SK-N-SH (cell line): ENCODE measurements around the gene OPN1LW.

Experiments used
- CTCF ChIP-seq: fragments of 200-600 bp; sonication (generic); IDR thresholded peaks from 2 replicates; pipeline ENCODE4 v1.6.1; 2017; ENCODE audit warnings: antibody characterized with exemption, mild to moderate bottlenecking, moderate library complexity
- EP300 ChIP-seq, 2 experiments: IDR thresholded peaks; 2 replicates each; pipeline versions ENCODE4 v1.4.0 to v1.6.1; 2012; ENCODE audit warnings: borderline replicate concordance in 1 of 2, low read depth in 1 of 2, low read length in 1 of 2
- FOXM1 ChIP-seq: IDR thresholded peaks from 2 replicates; pipeline ENCODE4 v1.4.0; 2012; ENCODE audit warnings: low read depth, mild to moderate bottlenecking
- GABPA ChIP-seq: IDR thresholded peaks from 2 replicates; pipeline ENCODE4 v1.4.0; 2012; ENCODE audit warnings: low read depth, mild to moderate bottlenecking
- MEF2A ChIP-seq: IDR thresholded peaks from 2 replicates; pipeline ENCODE4 v1.4.0; 2012; ENCODE audit warnings: low read depth, borderline replicate concordance
- POLR2AphosphoS5 ChIP-seq: IDR thresholded peaks from 2 replicates; pipeline ENCODE4 v1.6.1; 2012; ENCODE audit warnings: low read depth, low read length
- RAD21 ChIP-seq: IDR thresholded peaks from 2 replicates; pipeline ENCODE4 v1.6.1; 2012; ENCODE audit warnings: mild to moderate bottlenecking, low read length
- TAF1 ChIP-seq: IDR thresholded peaks from 2 replicates; pipeline ENCODE4 v1.6.1; 2012; ENCODE audit warnings: low read depth, mild to moderate bottlenecking, low read length, moderate library complexity, borderline replicate concordance
- TCF12 ChIP-seq: IDR thresholded peaks from 2 replicates; pipeline ENCODE4 v1.4.0; 2012
- USF2 ChIP-seq: fragments of 150-350 bp; IDR thresholded peaks from 2 replicates; pipeline ENCODE4 v1.6.1; 2017; ENCODE audit warnings: antibody characterized with exemption, low read length, low read depth, borderline replicate concordance
- ZBTB33 ChIP-seq: IDR thresholded peaks from 2 replicates; pipeline ENCODE4 v1.4.0; 2012; ENCODE audit warnings: low read depth, borderline replicate concordance

- TF ChIP-seq CTCF, result no peak
- TF ChIP-seq FOXM1, result no peak
- no peak for TF ChIP-seq TAF1
- no peak for TF ChIP-seq USF2
- TF ChIP-seq GABPA, result no peak
- no peak for TF ChIP-seq EP300 (IDR thresholded peaks at IDR 0.05; ENCODE audit: borderline replicate concordance in 1 of 2, low read depth in 1 of 2, low read length in 1 of 2)
- TF ChIP-seq MEF2A, result no peak
- TF ChIP-seq POLR2AphosphoS5, result no peak
- no peak for TF ChIP-seq ZBTB33
- no peak for TF ChIP-seq RAD21
- TF ChIP-seq TCF12, result no peak
Observed at GRCh38 chrX:154142386-154142785, 1.7 kb upstream of the OPN1LW start.
